ENCODE data around the gene FAM193B.

Gene FAM193B

DNA sequence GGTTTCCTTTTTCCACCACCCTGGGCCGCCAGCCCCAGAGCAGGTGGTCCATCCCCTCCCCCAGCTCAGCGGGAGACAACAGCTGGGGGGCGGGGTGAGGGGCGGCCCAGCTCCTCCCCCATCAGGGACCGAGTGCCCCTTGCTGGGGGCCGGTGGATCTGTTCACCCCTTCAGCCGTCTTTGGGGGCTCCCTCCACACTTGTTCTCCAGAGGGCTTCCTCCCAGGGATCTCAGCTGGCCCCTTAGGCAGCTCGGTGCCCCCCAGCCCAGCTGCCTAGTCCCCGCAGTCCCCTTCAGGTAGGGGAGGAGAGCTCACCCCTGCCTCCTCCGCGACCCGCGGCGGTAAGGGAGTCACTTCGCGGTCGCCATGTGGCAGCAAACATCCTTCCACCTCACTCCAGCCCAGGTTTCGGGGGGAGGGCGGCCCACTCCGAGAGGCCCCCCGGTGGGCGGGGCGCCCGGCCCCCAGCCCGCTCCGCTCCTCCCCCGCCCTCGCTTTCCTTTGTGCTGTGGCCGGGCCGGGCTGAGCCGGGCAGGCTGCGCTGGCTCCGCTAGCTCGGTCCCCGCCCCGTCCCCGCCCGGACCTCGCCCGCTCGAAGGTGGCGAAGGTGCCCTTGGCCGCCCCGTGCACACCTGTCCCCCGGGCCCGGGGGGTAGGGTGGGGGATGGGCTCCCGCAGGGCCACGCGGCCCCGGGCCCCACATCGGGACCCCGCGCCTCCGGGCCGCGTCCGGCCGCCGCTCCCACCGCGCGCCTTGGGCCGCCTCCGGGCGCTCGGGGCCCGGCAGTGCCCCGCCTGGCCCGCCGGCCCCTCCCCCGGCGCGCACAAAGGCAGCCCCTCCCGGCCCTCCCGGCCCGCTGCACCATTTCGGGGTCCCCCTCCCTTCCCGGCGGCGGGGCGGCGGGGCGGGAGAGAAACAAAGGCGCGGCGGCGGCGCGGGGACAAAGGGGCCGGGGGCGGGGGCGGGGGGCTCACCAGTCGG lies 81.6 kb downstream of the FAM193B start:
- Histone ChIP-seq H3F3A (ENCODE audit: insufficient read depth) (no peaks in the 10 kb centered on the region; the same call in 1 of the 2 replicates), H3K9ac (ENCODE audit: low read length) (peak overlapping the region; percentile 77), H3K79me2 (ENCODE audit: insufficient read depth, low read length) (peaks cover 13% of the 10 kb centered on the region), H2AFZ (ENCODE audit: low read depth, low read length, severe bottlenecking) (peak overlapping the region; percentile 16), H3K27ac (ENCODE audit: low read depth, low read length) (peak overlapping the region; percentile 61), H3K9me3 (ENCODE audit: insufficient read depth, low read length) (no peaks in the 10 kb centered on the region), H3K27me3 (ENCODE audit: low read length) (no peaks in the 10 kb centered on the region), H4K20me1 (ENCODE audit: low read depth, low read length) (no peaks in the 10 kb centered on the region), H3K4me2 (ENCODE audit: low read depth, low read length, poor library complexity, severe bottlenecking) (peak overlapping the region; percentile 78), H3K9me2 (replicated peaks; ENCODE audit: insufficient read depth, low read length) (no peaks in the 10 kb centered on the region), H3K4me3 (ENCODE audit: insufficient read depth, low read length, poor library complexity, severe bottlenecking) (peak overlapping the region; percentile 75), H3K36me3 (ENCODE audit: low read length) (no peaks in the 10 kb centered on the region)
- TF ChIP-seq, protein P1, sequence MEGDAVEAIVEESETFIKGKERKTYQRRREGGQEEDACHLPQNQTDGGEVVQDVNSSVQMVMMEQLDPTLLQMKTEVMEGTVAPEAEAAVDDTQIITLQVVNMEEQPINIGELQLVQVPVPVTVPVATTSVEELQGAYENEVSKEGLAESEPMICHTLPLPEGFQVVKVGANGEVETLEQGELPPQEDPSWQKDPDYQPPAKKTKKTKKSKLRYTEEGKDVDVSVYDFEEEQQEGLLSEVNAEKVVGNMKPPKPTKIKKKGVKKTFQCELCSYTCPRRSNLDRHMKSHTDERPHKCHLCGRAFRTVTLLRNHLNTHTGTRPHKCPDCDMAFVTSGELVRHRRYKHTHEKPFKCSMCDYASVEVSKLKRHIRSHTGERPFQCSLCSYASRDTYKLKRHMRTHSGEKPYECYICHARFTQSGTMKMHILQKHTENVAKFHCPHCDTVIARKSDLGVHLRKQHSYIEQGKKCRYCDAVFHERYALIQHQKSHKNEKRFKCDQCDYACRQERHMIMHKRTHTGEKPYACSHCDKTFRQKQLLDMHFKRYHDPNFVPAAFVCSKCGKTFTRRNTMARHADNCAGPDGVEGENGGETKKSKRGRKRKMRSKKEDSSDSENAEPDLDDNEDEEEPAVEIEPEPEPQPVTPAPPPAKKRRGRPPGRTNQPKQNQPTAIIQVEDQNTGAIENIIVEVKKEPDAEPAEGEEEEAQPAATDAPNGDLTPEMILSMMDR (IDR thresholded peaks at IDR 0.05; ENCODE audit: insufficient read depth, low read length, poor library complexity, severe bottlenecking), result no peak
- TF ChIP-seq EZH2phosphoT487 (conservative IDR thresholded peaks at IDR 0.05; ENCODE audit: low read length), result no peak

DNA sequence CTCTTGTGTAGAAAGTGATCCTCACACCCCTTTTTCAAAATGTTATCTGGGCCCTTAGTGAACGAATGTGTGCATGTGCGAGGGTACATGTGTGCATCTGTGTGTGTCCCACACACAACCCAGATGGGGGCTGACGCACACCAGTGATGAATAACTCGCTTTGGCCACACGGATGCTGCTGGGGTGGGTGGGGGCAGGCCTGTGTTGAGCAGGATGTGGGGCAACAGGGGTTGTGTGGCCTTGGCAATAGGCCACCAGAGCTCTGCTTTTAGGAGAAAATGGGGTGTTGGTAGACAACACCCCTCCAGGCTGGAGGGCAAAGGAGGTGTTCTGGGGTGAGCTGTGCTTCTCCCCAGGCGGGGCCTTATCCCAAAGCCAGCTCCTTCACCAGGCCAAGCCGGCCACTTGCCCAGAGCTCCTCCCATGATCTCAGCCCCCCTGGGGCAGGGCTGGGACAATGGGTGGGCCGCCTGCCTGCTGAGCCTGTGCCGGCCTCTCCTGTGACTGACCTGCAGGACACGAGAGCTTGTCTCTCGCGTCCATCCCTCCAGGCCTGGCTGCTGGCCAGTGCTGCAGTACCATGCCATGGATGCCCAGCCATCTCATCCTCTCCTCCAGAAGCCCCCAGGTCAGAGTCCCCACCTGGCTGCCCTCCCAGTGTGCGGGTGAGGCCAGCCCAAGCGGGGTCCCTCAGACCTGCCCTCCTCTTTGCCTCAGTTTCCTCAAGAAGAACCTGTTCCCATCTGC lies 82.6 kb downstream of the FAM193B start:
- Histone ChIP-seq H3K36me3 (ENCODE audit: low read length) (no peaks in the 10 kb centered on the region), H3K79me2 (ENCODE audit: insufficient read depth, low read length) (peaks cover 13% of the 10 kb centered on the region), H3K27ac (ENCODE audit: low read depth, low read length) (peak overlapping the region; percentile 61), H2AFZ (ENCODE audit: low read depth, low read length, severe bottlenecking) (no peak overlapping the region), H3K9me3 (ENCODE audit: insufficient read depth, low read length) (no peaks in the 10 kb centered on the region), H3K9ac (ENCODE audit: low read length) (peak overlapping the region; percentile 77), H3K4me2 (ENCODE audit: low read depth, low read length, poor library complexity, severe bottlenecking) (peak overlapping the region; percentile 78), H3K9me2 (replicated peaks; ENCODE audit: insufficient read depth, low read length) (no peaks in the 10 kb centered on the region), H4K20me1 (ENCODE audit: low read depth, low read length) (no peaks in the 10 kb centered on the region), H3K27me3 (ENCODE audit: low read length) (no peaks in the 10 kb centered on the region), H3F3A (ENCODE audit: insufficient read depth) (no peaks in the 10 kb centered on the region; the same call in 1 of the 2 replicates), H3K4me3 (ENCODE audit: insufficient read depth, low read length, poor library complexity, severe bottlenecking) (peak overlapping the region; percentile 75)
- TF ChIP-seq, protein P1 (IDR thresholded peaks at IDR 0.05; ENCODE audit: insufficient read depth, low read length, poor library complexity, severe bottlenecking), result no peak
- no peak for TF ChIP-seq EZH2phosphoT487 (conservative IDR thresholded peaks at IDR 0.05; ENCODE audit: low read length)

DNA sequence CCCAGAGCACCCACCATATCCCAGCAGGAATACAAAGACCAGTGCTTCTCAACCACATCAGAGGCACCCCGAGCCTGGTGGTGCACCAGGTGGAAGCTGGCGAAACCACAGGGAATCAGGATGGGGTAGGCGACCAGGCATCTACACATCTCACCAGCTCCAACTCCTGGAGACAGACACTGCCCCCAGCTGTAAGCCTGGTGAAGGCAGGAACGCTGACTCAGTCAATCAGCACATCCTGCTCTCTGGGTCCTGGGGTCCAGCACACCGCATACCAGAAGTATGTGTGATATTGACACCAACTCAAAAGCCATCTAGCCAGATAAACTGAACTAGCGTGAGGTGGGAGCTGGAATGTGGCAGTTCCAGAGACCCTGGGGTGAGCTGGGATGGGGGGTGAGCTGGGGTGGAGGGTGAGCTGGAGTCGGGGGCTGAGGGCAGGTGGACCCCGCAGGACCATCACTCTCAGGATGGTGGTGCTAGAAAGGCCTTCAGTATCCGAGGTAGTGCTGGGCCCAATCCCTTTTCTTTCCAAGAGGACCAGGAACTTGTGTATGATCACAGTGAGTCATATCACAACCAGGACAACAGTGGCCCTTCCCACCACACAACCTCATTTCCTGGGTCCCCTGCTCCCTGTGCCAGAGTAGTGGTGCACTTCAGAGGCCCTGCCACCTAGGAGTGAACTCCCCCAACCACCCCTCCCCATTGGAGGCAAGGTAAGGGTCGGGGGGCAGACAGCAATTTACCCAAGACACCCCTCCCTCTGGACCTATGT lies 83.4 kb downstream of the FAM193B start:
- TF ChIP-seq EZH2phosphoT487 (conservative IDR thresholded peaks at IDR 0.05; ENCODE audit: low read length), result no peak
- TF ChIP-seq, protein P1 (IDR thresholded peaks at IDR 0.05; ENCODE audit: insufficient read depth, low read length, poor library complexity, severe bottlenecking), result no peak
- Histone ChIP-seq H3K4me2 (ENCODE audit: low read depth, low read length, poor library complexity, severe bottlenecking) (no peak overlapping the region), H3K79me2 (ENCODE audit: insufficient read depth, low read length) (peaks cover 13% of the 10 kb centered on the region), H3K9ac (ENCODE audit: low read length) (no peak overlapping the region), H3K27ac (ENCODE audit: low read depth, low read length) (no peak overlapping the region), H3K36me3 (ENCODE audit: low read length) (no peaks in the 10 kb centered on the region), H2AFZ (ENCODE audit: low read depth, low read length, severe bottlenecking) (no peak overlapping the region), H3K9me3 (ENCODE audit: insufficient read depth, low read length) (no peaks in the 10 kb centered on the region), H3K4me3 (ENCODE audit: insufficient read depth, low read length, poor library complexity, severe bottlenecking) (no peak overlapping the region), H3K27me3 (ENCODE audit: low read length) (no peaks in the 10 kb centered on the region), H3F3A (ENCODE audit: insufficient read depth) (no peaks in the 10 kb centered on the region; the same call in 1 of the 2 replicates), H4K20me1 (ENCODE audit: low read depth, low read length) (no peaks in the 10 kb centered on the region), H3K9me2 (replicated peaks; ENCODE audit: insufficient read depth, low read length) (no peaks in the 10 kb centered on the region)
